HEK293T (cell line): ENCODE results near the gene YES1.

ENCODE experiments used
- ARNT ChIP-seq: fragments of 450-650 bp; IDR thresholded peaks from 2 replicates; pipeline ENCODE4 v1.6.1; 2017; ENCODE audit warnings: mild to moderate bottlenecking
- BHLHE40 ChIP-seq: fragments of 450-650 bp; IDR thresholded peaks from 2 replicates; pipeline ENCODE4 v1.6.1; 2016; ENCODE audit warnings: mild to moderate bottlenecking, moderate library complexity, borderline replicate concordance
- ELF4 ChIP-seq: fragments of 450-650 bp; IDR thresholded peaks from 2 replicates; pipeline ENCODE4 v1.6.1; 2017; ENCODE audit warnings: antibody characterized with exemption
- FOXA1 ChIP-seq: fragments of 450-650 bp; IDR thresholded peaks from 2 replicates; pipeline ENCODE4 v1.6.1; 2016; ENCODE audit warnings: mild to moderate bottlenecking
- FOXM1 ChIP-seq: fragments of 450-650 bp; IDR thresholded peaks from 2 replicates; pipeline ENCODE4 v1.6.1; 2017; ENCODE audit warnings: mild to moderate bottlenecking, borderline replicate concordance
- HDGF ChIP-seq: fragments of 450-650 bp; IDR thresholded peaks from 2 replicates; pipeline ENCODE4 v1.6.1; 2017; ENCODE audit warnings: antibody characterized with exemption, borderline replicate concordance
- NFRKB ChIP-seq: fragments of 450-650 bp; IDR thresholded peaks from 2 replicates; pipeline ENCODE4 v1.6.1; 2016; ENCODE audit warnings: mild to moderate bottlenecking, moderate library complexity
- SP1 ChIP-seq: fragments of 450-650 bp; IDR thresholded peaks from 2 replicates; pipeline ENCODE4 v1.6.1; 2017
- SUZ12 ChIP-seq: fragments of 450-650 bp; IDR thresholded peaks from 2 replicates; pipeline ENCODE4 v1.6.1; 2016; ENCODE audit warnings: mild to moderate bottlenecking
- TARDBP ChIP-seq: fragments of 450-650 bp; IDR thresholded peaks from 2 replicates; pipeline ENCODE4 v1.6.1; 2016
- ZNF384 ChIP-seq: fragments of 450-650 bp; IDR thresholded peaks from 2 replicates; pipeline ENCODE4 v1.6.1; 2016
- TF ChIP-seq, protein P1 (sequence below): fragments of 450-650 bp; IDR thresholded peaks from 2 replicates; pipeline ENCODE4 v1.6.1; 2016

DNA sequence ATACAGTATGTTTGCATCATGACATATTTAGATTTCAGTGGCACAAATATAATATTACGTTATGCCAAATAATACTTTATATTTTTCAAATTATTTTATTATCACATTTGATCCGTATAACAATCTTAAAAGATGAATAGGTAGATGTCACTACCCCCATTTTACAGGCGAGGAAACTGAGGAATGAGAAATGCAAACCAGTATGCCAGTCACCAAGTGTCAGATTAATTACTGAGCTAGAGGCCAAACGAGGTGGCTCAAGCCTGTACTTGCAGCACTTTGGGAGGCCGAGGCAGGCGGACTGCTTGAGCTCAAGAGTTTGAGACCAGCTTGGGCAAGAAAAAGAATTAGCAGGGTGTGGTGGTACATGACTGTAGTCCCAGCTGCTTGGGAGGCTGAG lies 17.4 kb upstream of the YES1 start:
- TF ChIP-seq SUZ12 (no peak), BHLHE40 (no peak), HDGF (no peak), SP1 (no peak), FOXA1 (no peak), ARNT (no peak), ELF4 (no peak), NFRKB (no peak), FOXM1 (no peak), ZNF384 (no peak), TARDBP (no peak)
- TF ChIP-seq, protein P1, sequence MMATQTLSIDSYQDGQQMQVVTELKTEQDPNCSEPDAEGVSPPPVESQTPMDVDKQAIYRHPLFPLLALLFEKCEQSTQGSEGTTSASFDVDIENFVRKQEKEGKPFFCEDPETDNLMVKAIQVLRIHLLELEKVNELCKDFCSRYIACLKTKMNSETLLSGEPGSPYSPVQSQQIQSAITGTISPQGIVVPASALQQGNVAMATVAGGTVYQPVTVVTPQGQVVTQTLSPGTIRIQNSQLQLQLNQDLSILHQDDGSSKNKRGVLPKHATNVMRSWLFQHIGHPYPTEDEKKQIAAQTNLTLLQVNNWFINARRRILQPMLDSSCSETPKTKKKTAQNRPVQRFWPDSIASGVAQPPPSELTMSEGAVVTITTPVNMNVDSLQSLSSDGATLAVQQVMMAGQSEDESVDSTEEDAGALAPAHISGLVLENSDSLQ = no peak
